ENCODE measurements around the gene NAA80.

DNA sequence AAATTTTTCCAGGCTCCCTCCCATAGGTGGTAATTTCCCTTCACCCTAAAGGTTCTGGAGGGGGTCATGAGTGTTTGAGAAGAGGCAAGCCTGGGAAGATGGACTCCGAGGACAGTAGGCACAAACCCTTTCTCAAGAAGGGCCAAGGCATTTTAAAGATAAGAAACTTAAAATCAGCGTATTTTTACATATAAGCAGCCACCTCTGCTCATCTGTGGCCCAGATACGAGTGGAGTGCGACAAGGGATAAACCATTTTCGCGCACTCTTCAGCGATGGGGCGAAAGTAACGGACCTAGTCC lies 40.9 kb upstream of the NAA80 start:
- no peak for TF ChIP-seq PHF8 (IDR thresholded peaks at IDR 0.05; ENCODE audit: borderline replicate concordance, low read depth)
- TF ChIP-seq CBX2 (IDR thresholded peaks at IDR 0.05; ENCODE audit: borderline replicate concordance, low read depth) = no peak
- TF ChIP-seq, protein P1, sequence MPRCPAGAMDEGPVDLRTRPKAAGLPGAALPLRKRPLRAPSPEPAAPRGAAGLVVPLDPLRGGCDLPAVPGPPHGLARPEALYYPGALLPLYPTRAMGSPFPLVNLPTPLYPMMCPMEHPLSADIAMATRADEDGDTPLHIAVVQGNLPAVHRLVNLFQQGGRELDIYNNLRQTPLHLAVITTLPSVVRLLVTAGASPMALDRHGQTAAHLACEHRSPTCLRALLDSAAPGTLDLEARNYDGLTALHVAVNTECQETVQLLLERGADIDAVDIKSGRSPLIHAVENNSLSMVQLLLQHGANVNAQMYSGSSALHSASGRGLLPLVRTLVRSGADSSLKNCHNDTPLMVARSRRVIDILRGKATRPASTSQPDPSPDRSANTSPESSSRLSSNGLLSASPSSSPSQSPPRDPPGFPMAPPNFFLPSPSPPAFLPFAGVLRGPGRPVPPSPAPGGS (IDR thresholded peaks at IDR 0.05) = no peak
- TF ChIP-seq POLR2A (IDR thresholded peaks at IDR 0.05; ENCODE audit: low read length) = no peak

All from A549 (cell line).